ENCODE measurements around the gene COTL1.

Gene COTL1

GRCh38 chr16:84612686-84613085, 5.2 kb downstream of the COTL1 start:
- Mint-ChIP-seq H3K27ac (no peak overlapping the region), H3K36me3 (peaks cover 19% of the 10 kb centered on the region), H3K27me3 (no peaks in the 10 kb centered on the region), H3K4me3 (no peak overlapping the region), H3K9me3 (no peaks in the 10 kb centered on the region), H3K4me1 (peaks cover 83% of the 10 kb centered on the region)

GRCh38 chr16:84611041-84611440, 6.8 kb downstream of the COTL1 start:
- H3K4me1 Mint-ChIP-seq = peaks cover 91% of the 10 kb centered on the region
- peak overlapping the region; percentile 85 for H3K27ac Mint-ChIP-seq
- H3K4me3 Mint-ChIP-seq = peak overlapping the region; percentile 23
- H3K9me3 Mint-ChIP-seq = no peaks in the 10 kb centered on the region
- peaks cover 17% of the 10 kb centered on the region for H3K36me3 Mint-ChIP-seq
- H3K27me3 Mint-ChIP-seq = no peaks in the 10 kb centered on the region

- peaks cover 91% of the 10 kb centered on the region for H3K4me1 Mint-ChIP-seq
- H3K36me3 Mint-ChIP-seq = peaks cover 16% of the 10 kb centered on the region
- H3K27ac Mint-ChIP-seq = peak overlapping the region; percentile 87
- no peak overlapping the region for H3K4me3 Mint-ChIP-seq
- no peaks in the 10 kb centered on the region for H3K27me3 Mint-ChIP-seq
- no peaks in the 10 kb centered on the region for H3K9me3 Mint-ChIP-seq
Observed at GRCh38 chr16:84610376-84610775, 7.5 kb downstream of the COTL1 start.

- peaks cover 16% of the 10 kb centered on the region for H3K36me3 Mint-ChIP-seq
- H3K9me3 Mint-ChIP-seq = no peaks in the 10 kb centered on the region
- H3K4me3 Mint-ChIP-seq = peak overlapping the region; percentile 39
- peak overlapping the region; percentile 87 for H3K27ac Mint-ChIP-seq
- H3K27me3 Mint-ChIP-seq = no peaks in the 10 kb centered on the region
- H3K4me1 Mint-ChIP-seq = peaks cover 90% of the 10 kb centered on the region
Observed at GRCh38 chr16:84609563-84610177, 8.2 kb downstream of the COTL1 start.

- Mint-ChIP-seq H3K9me3 (no peaks in the 10 kb centered on the region), H3K36me3 (peaks cover 14% of the 10 kb centered on the region), H3K27ac (peak overlapping the region; percentile 92), H3K4me1 (peaks cover 86% of the 10 kb centered on the region), H3K4me3 (peak overlapping the region; percentile 74), H3K27me3 (no peaks in the 10 kb centered on the region)
Observed at GRCh38 chr16:84608282-84608681, 9.6 kb downstream of the COTL1 start.

GRCh38 chr16:84607694-84608093, 10.2 kb downstream of the COTL1 start:
- peaks cover 14% of the 10 kb centered on the region for H3K36me3 Mint-ChIP-seq
- H3K4me1 Mint-ChIP-seq = peaks cover 87% of the 10 kb centered on the region
- H3K4me3 Mint-ChIP-seq = peak overlapping the region; percentile 74

GRCh38 chr16:84607061-84607460, 10.8 kb downstream of the COTL1 start:
- Mint-ChIP-seq H3K27me3 (no peaks in the 10 kb centered on the region), H3K4me1 (peaks cover 91% of the 10 kb centered on the region), H3K36me3 (peaks cover 13% of the 10 kb centered on the region), H3K9me3 (no peaks in the 10 kb centered on the region), H3K4me3 (peak overlapping the region; percentile 74), H3K27ac (peak overlapping the region; percentile 92)

More at GRCh38 chr16:84607694-84608093, 10.2 kb downstream of the COTL1 start:
- peak overlapping the region; percentile 92 for H3K27ac Mint-ChIP-seq
- H3K9me3 Mint-ChIP-seq = no peaks in the 10 kb centered on the region
- no peaks in the 10 kb centered on the region for H3K27me3 Mint-ChIP-seq

GRCh38 chr16:84606081-84606875, 11.6 kb downstream of the COTL1 start:
- Mint-ChIP-seq H3K27me3 (no peaks in the 10 kb centered on the region), H3K27ac (peak overlapping the region; percentile 38), H3K4me3 (peak overlapping the region; percentile 74), H3K9me3 (no peaks in the 10 kb centered on the region), H3K36me3 (peaks cover 10% of the 10 kb centered on the region), H3K4me1 (peaks cover 91% of the 10 kb centered on the region)

- peaks cover 91% of the 10 kb centered on the region for H3K4me1 Mint-ChIP-seq
- no peak overlapping the region for H3K4me3 Mint-ChIP-seq
- H3K9me3 Mint-ChIP-seq = no peaks in the 10 kb centered on the region
- no peak overlapping the region for H3K27ac Mint-ChIP-seq
- H3K27me3 Mint-ChIP-seq = no peaks in the 10 kb centered on the region
- peaks cover 5% of the 10 kb centered on the region for H3K36me3 Mint-ChIP-seq
Observed at GRCh38 chr16:84605339-84605848, 12.5 kb downstream of the COTL1 start.

GRCh38 chr16:84604477-84605013, 13.3 kb downstream of the COTL1 start:
- Mint-ChIP-seq H3K36me3 (peaks cover 3% of the 10 kb centered on the region), H3K27me3 (no peaks in the 10 kb centered on the region), H3K4me1 (peaks cover 91% of the 10 kb centered on the region), H3K4me3 (no peak overlapping the region), H3K9me3 (no peaks in the 10 kb centered on the region), H3K27ac (peak overlapping the region; percentile 86)

GRCh38 chr16:84603940-84604339, 13.9 kb downstream of the COTL1 start:
- H3K27ac Mint-ChIP-seq = no peak overlapping the region
- H3K27me3 Mint-ChIP-seq = no peaks in the 10 kb centered on the region
- H3K9me3 Mint-ChIP-seq = no peaks in the 10 kb centered on the region
- peaks cover 91% of the 10 kb centered on the region for H3K4me1 Mint-ChIP-seq
- H3K36me3 Mint-ChIP-seq = peaks cover 3% of the 10 kb centered on the region
- no peak overlapping the region for H3K4me3 Mint-ChIP-seq

- Mint-ChIP-seq H3K27ac (peak overlapping the region; percentile 85), H3K4me3 (peak overlapping the region; percentile 33), H3K9me3 (no peaks in the 10 kb centered on the region), H3K27me3 (no peaks in the 10 kb centered on the region), H3K36me3 (peaks cover 3% of the 10 kb centered on the region), H3K4me1 (peaks cover 88% of the 10 kb centered on the region)
Observed at GRCh38 chr16:84603140-84603816, 14.6 kb downstream of the COTL1 start.

GRCh38 chr16:84600343-84601229, 17.3 kb downstream of the COTL1 start:
- H3K4me1 Mint-ChIP-seq = peaks cover 85% of the 10 kb centered on the region
- no peaks in the 10 kb centered on the region for H3K36me3 Mint-ChIP-seq
- no peaks in the 10 kb centered on the region for H3K27me3 Mint-ChIP-seq

GRCh38 chr16:84599521-84600202, 18.2 kb downstream of the COTL1 start:
- H3K27me3 Mint-ChIP-seq = no peaks in the 10 kb centered on the region
- no peaks in the 10 kb centered on the region for H3K9me3 Mint-ChIP-seq
- peak overlapping the region; percentile 96 for H3K27ac Mint-ChIP-seq
- H3K4me1 Mint-ChIP-seq = peaks cover 86% of the 10 kb centered on the region
- H3K4me3 Mint-ChIP-seq = peak overlapping the region; percentile 83
- H3K36me3 Mint-ChIP-seq = peaks cover 1% of the 10 kb centered on the region

More at GRCh38 chr16:84600343-84601229, 17.3 kb downstream of the COTL1 start:
- H3K4me3 Mint-ChIP-seq = peak overlapping the region; percentile 83
- H3K9me3 Mint-ChIP-seq = no peaks in the 10 kb centered on the region
- H3K27ac Mint-ChIP-seq = peak overlapping the region; percentile 96

Data from activated naive CD4-positive, alpha-beta T cell treated with anti-CD3 and anti-CD28 coated beads, Interleukin-2, amount 50 U/mL, for 24 hours (primary cell).